ENCODE data around the gene PACRG.

The PACRG gene

DNA sequence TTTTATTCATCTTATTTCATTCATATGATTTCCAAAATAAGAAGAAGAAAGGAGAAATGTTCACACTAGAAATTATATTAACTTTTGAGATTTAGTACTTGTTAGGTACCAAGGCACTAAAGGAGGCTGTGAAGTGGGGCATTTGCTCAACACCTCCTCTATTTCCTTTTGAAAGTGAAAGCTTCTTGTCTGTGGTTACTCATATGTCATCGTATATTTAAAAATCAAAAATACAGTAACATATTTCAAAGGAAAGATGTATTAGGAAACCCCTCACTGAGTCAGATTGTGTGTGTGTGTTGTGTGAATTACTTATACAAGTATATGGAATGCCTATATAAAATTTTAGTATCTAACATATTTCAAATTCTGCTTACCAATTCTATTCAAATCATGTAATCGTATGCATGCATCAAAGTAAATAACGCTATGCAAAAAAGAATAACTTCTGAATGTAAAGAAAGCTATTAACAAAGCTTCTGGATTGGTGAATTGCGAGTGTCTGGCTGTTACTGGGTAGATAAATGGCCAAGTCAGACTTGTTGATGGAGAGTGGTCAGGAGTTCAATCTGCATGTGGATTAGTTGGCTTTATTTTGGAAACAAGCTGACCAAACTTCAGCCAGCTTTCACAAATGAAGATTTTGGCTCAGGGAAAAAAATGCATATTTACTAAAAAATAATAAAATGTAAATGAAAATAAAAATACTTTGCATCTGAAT lies 70.9 kb downstream of the PACRG start:
- DNase-seq: no peak

DNA sequence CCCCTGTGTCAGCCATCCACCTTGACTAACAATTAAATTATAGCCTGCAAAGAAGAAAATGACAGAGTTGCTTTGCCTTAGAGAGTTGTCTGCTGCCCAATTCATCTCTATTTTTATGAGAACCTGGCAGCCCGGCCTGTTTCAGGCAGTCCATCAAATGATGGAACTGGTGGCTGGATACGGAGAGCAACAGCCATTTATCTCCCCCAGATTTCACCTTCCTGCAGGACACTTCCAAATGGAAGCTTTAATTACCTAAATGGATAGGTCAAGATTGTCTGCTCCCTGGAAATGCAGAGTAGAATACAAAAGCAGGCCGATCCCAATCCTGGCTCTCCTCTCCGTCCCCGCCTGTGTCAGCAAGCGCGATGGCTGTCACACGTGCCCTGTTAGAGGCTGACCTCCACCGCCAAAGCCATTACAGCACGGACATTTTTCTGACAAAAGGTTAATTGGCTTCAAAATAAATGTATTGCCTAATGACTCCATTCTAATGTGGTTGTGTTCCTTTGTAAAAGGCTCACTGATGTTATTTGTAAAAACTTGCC lies 86.7 kb downstream of the PACRG start:
- DNase-seq: no peak

- no peak for DNase-seq
Observed at GRCh38 chr6:162817196-162817595, 89.4 kb downstream of the PACRG start.

DNA sequence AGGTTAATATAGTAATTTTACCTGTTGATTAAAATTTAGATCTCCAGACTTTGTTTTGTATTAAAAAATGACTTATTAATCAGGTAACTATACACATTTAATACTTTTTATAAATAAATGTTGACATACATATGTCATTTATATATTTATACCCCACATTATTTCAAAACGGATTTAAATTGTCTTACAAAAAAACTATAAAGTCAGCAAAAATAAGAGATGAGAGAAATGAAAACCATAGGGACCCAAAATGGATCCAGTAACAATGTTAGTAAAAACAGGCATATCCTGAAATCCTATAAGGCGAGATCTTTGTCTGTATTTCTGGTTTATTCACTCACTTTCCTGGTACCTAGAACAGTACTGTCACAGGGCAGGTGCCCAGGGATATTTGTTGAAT lies 91.5 kb downstream of the PACRG start:
- DNase-seq: no peak

DNA sequence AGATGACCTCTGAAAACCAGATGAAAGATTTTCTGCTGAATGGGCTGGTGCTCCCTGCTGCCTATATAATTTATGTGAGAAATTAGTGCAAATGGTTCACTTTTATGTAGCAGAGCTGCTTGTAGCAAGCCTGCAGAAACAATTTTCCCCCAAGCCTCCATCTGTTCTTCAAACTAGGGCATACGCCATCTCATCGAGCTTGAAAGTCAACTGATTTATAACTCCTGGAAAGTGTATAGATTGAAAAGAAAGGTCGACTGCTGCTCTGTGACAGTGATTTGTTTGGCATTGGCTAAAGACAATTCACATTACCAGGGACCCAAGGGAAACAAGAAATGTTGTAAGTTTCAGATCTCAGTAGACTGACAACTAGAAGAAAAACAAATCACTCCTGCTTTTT lies 93.3 kb downstream of the PACRG start:
- no peak for DNase-seq

- DNase-seq: no peak
Observed at GRCh38 chr6:162825597-162825996, 97.8 kb downstream of the PACRG start.

DNA sequence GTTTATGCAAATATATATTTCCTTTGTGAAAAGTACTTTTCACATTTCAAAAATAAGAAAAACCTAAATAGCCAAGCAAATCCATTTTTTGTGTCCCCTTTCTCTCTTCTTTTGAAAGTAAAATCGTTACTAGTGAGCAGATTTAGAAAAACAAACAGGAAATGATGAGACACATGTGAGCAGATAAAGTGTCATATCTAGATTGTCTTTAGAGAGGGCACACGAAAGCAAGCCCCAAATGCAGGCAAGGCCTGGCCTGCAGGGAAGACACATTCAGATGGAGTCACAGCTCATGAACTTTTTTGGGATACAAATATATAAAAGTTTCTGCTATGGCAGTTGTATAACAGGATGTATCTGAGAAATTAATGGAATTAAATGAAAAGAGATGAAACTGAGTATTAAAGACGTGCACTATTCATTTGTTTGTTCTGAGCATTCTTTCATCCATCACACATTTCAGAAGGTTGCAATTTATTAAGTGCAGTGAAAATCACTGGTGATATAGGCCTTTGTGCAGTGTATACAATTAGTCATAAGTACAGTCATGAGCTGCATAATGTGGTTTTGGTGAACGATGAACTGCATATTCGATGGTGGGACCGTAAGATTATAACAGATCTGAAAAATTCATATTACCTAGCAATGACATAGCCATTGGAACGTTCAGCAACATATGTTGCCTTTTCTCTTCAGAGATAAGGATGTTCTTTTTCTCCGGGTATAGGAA lies 101.4 kb downstream of the PACRG start:
- DNase-seq: no peak

DNA sequence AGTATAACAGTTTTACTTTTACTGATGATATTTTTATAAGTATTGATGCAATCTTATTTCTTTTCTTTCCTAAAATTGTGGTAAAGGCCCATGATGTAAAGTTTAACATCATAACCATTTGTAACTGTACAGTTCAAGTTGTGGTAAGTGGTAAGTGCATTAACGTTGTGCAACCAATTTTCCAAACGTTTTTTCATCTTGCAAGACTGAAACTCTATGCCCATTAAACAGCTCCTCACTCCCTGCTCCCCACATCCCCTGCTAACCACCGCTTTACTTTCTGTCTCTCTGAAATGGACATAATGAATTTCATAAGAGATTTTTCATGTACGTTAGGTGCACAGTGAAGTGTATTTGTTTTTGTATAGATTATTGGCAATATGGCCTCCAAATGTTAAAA lies 106.0 kb downstream of the PACRG start:
- no peak for DNase-seq

DNA sequence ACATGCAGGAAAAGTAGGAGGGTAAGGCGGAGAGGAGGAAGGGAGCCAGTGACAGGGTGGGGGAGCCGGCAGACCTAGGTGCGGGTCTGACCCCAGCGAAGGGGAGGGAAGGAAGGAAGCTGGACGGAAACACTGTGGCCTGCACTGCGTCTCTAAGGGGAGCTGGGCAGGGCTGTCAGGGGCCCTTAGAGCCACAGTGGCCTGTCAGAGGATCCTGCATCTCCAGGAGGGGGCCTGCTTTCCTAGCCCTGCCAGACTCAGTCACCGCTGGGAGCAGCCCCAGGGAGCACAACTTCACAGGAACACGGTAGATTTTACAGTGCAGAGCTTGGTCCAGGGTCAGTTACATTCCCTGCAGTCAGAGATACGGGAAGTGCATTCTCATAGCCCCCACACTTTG lies 118.2 kb downstream of the PACRG start:
- no peak for DNase-seq

GRCh38 chr6:162846723-162847122 lies 118.9 kb downstream of the PACRG start:
- no peak for DNase-seq

- DNase-seq: no peak
Observed at GRCh38 chr6:162849269-162849668, 121.5 kb downstream of the PACRG start.

DNA sequence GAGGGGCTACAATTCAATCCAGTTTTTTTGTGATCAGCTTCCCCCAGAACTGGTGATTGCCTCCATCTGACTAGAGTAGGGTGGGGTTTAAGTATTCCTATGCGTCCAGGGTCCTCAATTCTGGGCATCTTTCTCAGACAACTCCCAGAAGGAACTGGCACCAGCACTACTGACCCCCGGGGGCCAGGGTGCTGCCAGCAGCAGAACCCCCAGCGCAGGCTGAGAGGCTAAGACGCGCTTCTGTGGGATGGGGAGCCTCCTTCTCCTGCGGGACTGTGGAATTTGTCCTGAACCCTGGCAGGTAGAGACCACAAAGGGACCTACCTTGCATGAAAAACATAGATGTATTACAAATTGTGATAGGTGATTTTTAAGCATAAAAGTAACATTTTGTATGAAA lies 124.4 kb downstream of the PACRG start:
- DNase-seq: no peak

DNA sequence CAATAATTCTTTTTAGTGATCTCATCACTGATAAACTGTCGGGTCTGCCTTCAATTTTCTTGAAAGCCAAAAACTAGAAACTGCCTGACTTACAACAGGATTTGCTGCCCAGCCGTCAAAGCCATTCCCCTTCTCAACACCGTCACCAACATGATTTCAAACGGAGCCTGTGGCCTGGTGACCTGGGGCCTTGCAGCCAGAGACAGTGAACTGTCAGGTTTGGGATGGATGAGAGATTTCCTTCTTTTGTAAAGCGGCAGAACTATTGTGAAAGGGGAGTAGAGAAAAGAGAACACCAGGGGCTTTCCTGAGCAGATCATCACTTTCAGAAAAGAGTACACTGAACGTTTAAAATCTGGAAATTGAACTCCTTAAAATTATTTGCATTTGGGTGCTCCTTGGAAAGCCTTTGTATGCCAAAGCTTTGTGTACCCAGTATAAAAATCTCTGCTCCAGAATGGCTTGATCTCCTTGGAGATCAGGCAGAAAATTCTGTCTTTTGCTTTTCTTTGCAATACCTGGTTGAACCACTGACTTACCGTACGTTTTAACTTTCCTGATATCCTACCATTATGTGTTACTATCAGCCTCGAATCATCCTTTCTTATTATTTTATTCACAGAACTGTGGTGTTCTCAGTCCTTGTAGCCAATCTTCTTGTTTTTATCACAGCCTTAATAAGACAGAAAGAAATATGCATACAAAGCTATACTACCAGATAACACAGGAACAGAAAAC lies 125.2 kb downstream of the PACRG start:
- no peak for DNase-seq

DNA sequence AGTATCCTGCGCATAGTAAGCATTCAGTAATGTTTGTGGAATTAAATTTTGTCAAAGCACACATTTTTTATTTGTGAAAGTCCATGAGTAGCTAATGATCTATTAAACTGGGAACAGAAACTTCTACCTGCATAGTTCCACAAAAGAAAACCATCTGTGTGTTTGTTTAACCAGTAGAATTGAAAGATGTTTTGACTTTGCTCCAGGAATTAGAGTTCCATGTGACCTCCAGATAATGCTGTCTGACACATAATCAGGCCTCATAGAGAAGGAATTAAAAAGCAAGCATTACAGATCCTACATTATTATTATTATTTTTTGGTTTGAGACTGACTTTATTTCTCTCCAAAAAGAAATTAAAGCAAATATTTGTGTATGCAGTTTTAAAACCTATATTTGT lies 126.5 kb downstream of the PACRG start:
- no peak for DNase-seq

- no peak for DNase-seq
Observed at GRCh38 chr6:162854734-162855191, 127.0 kb downstream of the PACRG start.

DNA sequence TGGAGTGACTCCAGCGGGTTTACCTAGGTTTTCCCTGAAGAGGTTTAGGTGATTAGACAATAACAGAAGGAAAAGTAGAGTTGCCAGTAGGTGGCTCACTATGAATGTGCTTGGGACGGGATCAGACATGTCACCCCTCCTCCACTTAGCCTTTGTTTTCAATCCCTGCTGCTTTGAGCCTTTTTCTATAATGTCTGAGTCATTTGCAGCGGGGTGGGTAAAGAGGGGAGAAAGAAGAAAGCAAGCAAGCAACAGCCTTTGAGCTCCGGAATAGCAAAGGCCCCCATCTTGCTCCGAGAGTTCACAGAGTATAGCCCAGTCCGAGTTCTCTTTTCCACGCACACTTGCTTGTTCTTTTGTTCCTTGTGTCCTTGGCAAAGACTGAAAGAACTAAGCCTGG lies 129.1 kb downstream of the PACRG start:
- peak in 1 of 4 experiments; percentile 6 for DNase-seq

DNA sequence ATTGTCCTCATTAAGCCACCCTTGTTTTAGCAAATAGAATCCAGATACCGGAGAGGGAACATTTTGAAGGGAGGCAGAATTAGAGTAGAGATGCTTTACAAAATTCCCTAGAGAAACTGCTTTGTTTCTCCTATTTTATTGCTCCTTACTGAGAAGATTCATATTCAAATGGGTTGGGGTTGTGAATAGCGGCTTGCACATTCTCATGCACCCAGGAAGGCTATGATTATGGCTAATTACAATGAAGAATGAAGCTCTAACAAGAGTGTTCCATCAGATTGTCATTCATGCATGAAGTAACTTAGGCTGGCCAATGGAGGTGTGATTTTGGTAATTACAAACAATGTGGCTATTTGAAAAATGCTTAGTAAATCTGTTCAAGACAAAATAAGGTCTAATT lies 129.6 kb downstream of the PACRG start:
- DNase-seq: no peak

DNA sequence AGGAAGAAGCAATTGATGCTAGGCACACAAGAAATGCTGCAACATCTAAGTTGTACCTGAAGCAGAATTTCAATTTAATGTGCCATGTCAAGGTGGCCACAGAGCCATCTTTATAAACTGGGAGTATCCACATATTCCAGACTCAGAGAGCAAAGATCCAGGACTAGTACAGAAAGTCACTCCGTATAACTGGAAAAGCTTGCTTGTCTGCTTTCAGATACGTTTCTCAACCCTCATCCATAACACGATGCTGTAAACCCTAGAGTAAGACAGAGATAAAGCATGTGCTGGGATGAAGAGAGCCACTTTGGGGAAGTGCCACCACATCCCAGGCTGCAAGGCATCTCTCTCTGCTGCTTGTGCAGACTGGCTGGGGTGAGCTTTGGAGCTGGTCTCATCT lies 134.7 kb downstream of the PACRG start:
- no peak for DNase-seq

DNA sequence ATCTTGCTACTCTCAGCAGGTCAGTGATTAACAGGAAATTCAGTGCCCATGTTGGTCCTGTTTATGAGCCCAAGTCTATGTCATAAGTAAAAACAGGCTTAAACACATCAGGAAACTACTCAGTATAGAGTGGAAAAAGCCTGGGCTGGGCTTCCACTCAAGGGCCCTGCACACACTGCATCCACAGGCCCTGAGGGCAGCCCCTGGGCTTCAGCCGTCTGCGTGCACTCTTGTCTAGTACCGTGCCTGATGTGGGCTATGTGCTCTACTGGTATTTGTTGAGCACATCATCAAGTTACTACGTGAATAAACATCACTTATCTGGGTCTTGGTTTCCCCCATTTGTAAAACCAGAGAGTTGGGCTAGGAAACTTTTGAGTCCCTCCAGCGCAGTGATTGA lies 135.2 kb downstream of the PACRG start:
- DNase-seq: no peak

GRCh38 chr6:162863821-162864220 lies 136.0 kb downstream of the PACRG start:
- DNase-seq: no peak

DNA sequence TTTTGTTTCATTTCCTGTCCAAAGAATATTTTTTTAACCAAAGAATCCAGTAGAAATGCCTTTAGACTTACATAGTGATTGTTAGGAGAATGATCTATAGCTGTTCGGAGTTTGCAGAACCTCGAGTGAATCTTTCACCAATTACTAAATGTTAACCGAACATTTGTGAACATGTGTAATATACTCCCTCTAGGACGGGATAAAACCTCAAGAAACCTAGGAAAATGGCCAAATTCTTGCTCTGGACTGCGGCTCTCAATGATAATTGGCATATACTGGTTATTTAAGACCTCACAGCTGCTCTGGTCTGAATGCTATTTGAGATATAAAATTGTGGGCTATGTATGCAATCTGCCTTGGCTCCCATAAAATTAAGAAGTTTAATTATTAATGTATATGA lies 137.1 kb downstream of the PACRG start:
- DNase-seq: no peak

GRCh38 chr6:162866656-162867055 lies 138.9 kb downstream of the PACRG start:
- DNase-seq: no peak

- no peak for DNase-seq
Observed at GRCh38 chr6:162868397-162868796, 140.6 kb downstream of the PACRG start.
